Renal pelvis (tissue), 3 donors: Measurements from ENCODE around the gene ARMCX6. TPM values are rescaled to one million over a fixed set of nuclear protein-coding genes. Genes with fewer than 3 reads are reported as not detected.

Source experiments
- polyA plus RNA-seq, 3 donors: library from polyadenylated mRNA; unstranded; fragments of 120-200 nt; gene quantifications; one replicate each; pipeline ENCODE4 v1.2.1, GENCODE V29; 2013; ENCODE audit not compliant: insufficient read length in 3 of 3

ARMCX6 gene
- polyA plus RNA-seq, 3 donors = 73.9 to 81.3 (median 79.6) TPM

Other genes starting within 250 kb of the ARMCX6 start
- gene BTK, start 231.8 kb downstream of the ARMCX6 start, polyA plus RNA-seq = 1 to 10 TPM; 2.0 to 3.0 (median 2.2) TPM
- gene RPL36A, start 227.0 kb downstream of the ARMCX6 start, polyA plus RNA-seq = 1,000 to 10,000 TPM in 2 of 3 donors, 100 to 1,000 TPM in 1; 966 to 1,432 (median 1,147) TPM
- gene GLA, start 210.1 kb downstream of the ARMCX6 start, polyA plus RNA-seq = 10 to 100 TPM; 30.0 to 33.4 (median 31.9) TPM
- gene HNRNPH2, start 209.8 kb downstream of the ARMCX6 start, polyA plus RNA-seq = 100 to 1,000 TPM; 109 to 138 (median 137) TPM
- gene ARMCX4, start 132.5 kb downstream of the ARMCX6 start, polyA plus RNA-seq = 10 to 100 TPM; 19.0 to 32.8 (median 31.4) TPM
- 10 to 100 TPM; 45.8 to 48.1 (median 45.9) TPM for gene ARMCX1, start 67.5 kb downstream of the ARMCX6 start, polyA plus RNA-seq
- gene ARMCX3, start 5.2 kb upstream of the ARMCX6 start, polyA plus RNA-seq = 100 to 1,000 TPM; 105 to 118 (median 111) TPM
- 100 to 1,000 TPM; 104 to 109 (median 108) TPM for gene ARMCX2, start 41.9 kb upstream of the ARMCX6 start, polyA plus RNA-seq